K562 (cell line): Measurements from ENCODE around the gene SRGAP2B.
"Not testable (repeated sequence)": the region's sequence is repeated elsewhere in the genome, so short reads cannot be mapped to it uniquely, and the experiment has no call there.

Experiments
- ATF3 ChIP-seq, 2 experiments: fragments of 450-650 bp in 1 of 2; sonication (generic) in 1 of 2; formaldehyde crosslinking in 1 of 2; IDR thresholded peaks in 1 of 2; conservative IDR thresholded peaks in 1 of 2; 2 replicates each; pipeline versions ENCODE4 v1.6.1 to v1.8.1; 2016 to 2023; ENCODE audit warnings: mild to moderate bottlenecking in 2 of 2, moderate library complexity in 2 of 2, inconsistent platforms in 1 of 2, missing genetic modification reagents in 1 of 2
- BHLHE40 ChIP-seq: IDR thresholded peaks from 2 replicates; pipeline ENCODE4 v1.6.1; 2011; ENCODE audit warnings: low read length, improper control_type of control experiment
- CC2D1A ChIP-seq: fragments of 450-650 bp; IDR thresholded peaks from 2 replicates; pipeline ENCODE4 v1.6.1; 2017; ENCODE audit warnings: mild to moderate bottlenecking
- CTCF ChIP-seq, 3 experiments: IDR thresholded peaks in 2 of 3; conservative IDR thresholded peaks in 1 of 3; 2 replicates each; pipeline ENCODE4 v1.5.1; 2011 to 2012; ENCODE audit warnings: low read length in 3 of 3, mild to moderate bottlenecking in 3 of 3, control low read depth in 2 of 3, improper control_type of control experiment in 1 of 3, inconsistent platforms in 1 of 3, low read depth in 1 of 3, mixed read lengths in 1 of 3, moderate library complexity in 1 of 3; ENCODE audit not compliant: insufficient read depth in 2 of 3
- EGR1 ChIP-seq: fragments of 450-650 bp; conservative IDR thresholded peaks from 2 replicates; pipeline ENCODE4 v1.6.1; 2017; ENCODE audit warnings: mild to moderate bottlenecking
- LARP7 ChIP-seq: fragments of 450-650 bp; IDR thresholded peaks from 2 replicates; pipeline ENCODE4 v1.6.1; 2016
- NRF1 ChIP-seq, 2 experiments: fragments of 450-650 bp; IDR thresholded peaks in 1 of 2; conservative IDR thresholded peaks in 1 of 2; 2 replicates each; pipeline ENCODE4 v1.6.1; 2014; ENCODE audit warnings: mild to moderate bottlenecking in 2 of 2
- RBM34 ChIP-seq: fragments of 200-400 bp; formaldehyde crosslinking; IDR thresholded peaks from 2 replicates; pipeline ENCODE4 v1.6.1; 2018; ENCODE audit warnings: low read length, borderline replicate concordance; ENCODE audit not compliant: insufficient read depth
- SMARCA4 ChIP-seq: fragments of 450-650 bp; IDR thresholded peaks from 2 replicates; pipeline ENCODE4 v1.6.1; 2016
- SREBF1 ChIP-seq: fragments of 150-350 bp; IDR thresholded peaks from 2 replicates; pipeline ENCODE4 v1.6.1; 2014; ENCODE audit warnings: antibody characterized with exemption, low read depth, low read length, borderline replicate concordance
- TARDBP ChIP-seq: fragments of 450-650 bp; IDR thresholded peaks from 2 replicates; pipeline ENCODE4 v1.6.1; 2016
- ZNF644 ChIP-seq: fragments of 200-800 bp; sonication (Bioruptor generic); IDR thresholded peaks from 2 replicates; pipeline ENCODE4 v1.6.1; 2016; ENCODE audit warnings: low read depth, missing genetic modification characterization, missing compliant biosample characterization
- TF ChIP-seq, protein P1 (sequence below): sonication (generic); formaldehyde crosslinking; IDR thresholded peaks from 2 replicates; pipeline ENCODE4 v1.8.0; 2022; ENCODE audit warnings: missing genetic modification reagents, mild to moderate bottlenecking, moderate library complexity, borderline replicate concordance

- not testable (repeated sequence) for TF ChIP-seq TARDBP; EGR1; ZNF644 (tag); CTCF (IDR thresholded peaks at IDR 0.05 in 2 of 3, conservative IDR thresholded peaks at IDR 0.05 in 1 of 3; ENCODE audit: insufficient read depth in 2 of 3, low read depth in 1 of 3, low read length in 3 of 3); NRF1 (conservative IDR thresholded peaks at IDR 0.05 in 1 of 2, IDR thresholded peaks at IDR 0.05 in 1 of 2); RBM34; ATF3 (IDR thresholded peaks at IDR 0.05); ATF3 (CRISPR knock-in tag; conservative IDR thresholded peaks at IDR 0.05); BHLHE40; LARP7; SMARCA4; CC2D1A; SREBF1
- TF ChIP-seq, protein P1, sequence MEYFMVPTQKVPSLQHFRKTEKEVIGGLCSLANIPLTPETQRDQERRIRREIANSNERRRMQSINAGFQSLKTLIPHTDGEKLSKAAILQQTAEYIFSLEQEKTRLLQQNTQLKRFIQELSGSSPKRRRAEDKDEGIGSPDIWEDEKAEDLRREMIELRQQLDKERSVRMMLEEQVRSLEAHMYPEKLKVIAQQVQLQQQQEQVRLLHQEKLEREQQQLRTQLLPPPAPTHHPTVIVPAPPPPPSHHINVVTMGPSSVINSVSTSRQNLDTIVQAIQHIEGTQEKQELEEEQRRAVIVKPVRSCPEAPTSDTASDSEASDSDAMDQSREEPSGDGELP (CRISPR knock-in tag), result not testable (repeated sequence)
Observed at GRCh38 chr1:145025286-145025685, 69.8 kb downstream of the SRGAP2B start.
